Gastrocnemius medialis (tissue), 4 donors: ENCODE data around the gene ATXN7L1. TPM values are rescaled to one million over a fixed set of nuclear protein-coding genes. Genes with fewer than 3 reads are reported as not detected.
A peak's percentile ranks its signal among the peaks of the same experiment; 100 is the strongest.

Experiments
- ATAC-seq, 2 donors: fragments of 150-250 bp; one replicate each; pipeline ENCODE4 v1.9.1; 2016
- DNase-seq, 2 donors: peaks; one replicate each; pipeline ENCODE4 v3.0.0-alpha.2; 2019
- H3K27ac ChIP-seq, 4 donors: fragments of 200-600 bp; sonication (generic); 1 replicate in 1 of 4; 2 replicates in 3 of 4; pipeline ENCODE4 v1.5.1; 2016 to 2018; ENCODE audit warnings: mild to moderate bottlenecking in 2 of 4, moderate library complexity in 1 of 4
- H3K27me3 ChIP-seq, 3 donors: fragments of 200-600 bp; sonication (generic) in 2 of 3; 1 replicate in 1 of 3; 2 replicates in 2 of 3; pipeline versions ENCODE4 v1.5.1 to v1.6.0; 2016 to 2019; ENCODE audit warnings: mild to moderate bottlenecking in 1 of 3, moderate library complexity in 1 of 3
- H3K36me3 ChIP-seq, 2 donors: fragments of 200-600 bp; sonication (generic) in 1 of 2; one replicate each; pipeline ENCODE4 v1.5.1; 2017 to 2018
- H3K4me1 ChIP-seq, 2 donors: fragments of 200-600 bp; sonication (generic) in 1 of 2; one replicate each; pipeline ENCODE4 v1.5.1; 2016 to 2017; ENCODE audit warnings: mild to moderate bottlenecking in 2 of 2
- H3K4me3 ChIP-seq, 4 donors: fragments of 200-600 bp; sonication (generic) in 3 of 4; 1 replicate in 1 of 4; 2 replicates in 3 of 4; pipeline ENCODE4 v1.5.1; 2016 to 2019; ENCODE audit warnings: mild to moderate bottlenecking in 2 of 4
- H3K9me3 ChIP-seq, 3 donors: fragments of 200-600 bp; sonication (generic) in 2 of 3; 1 replicate in 1 of 3; 2 replicates in 2 of 3; pipeline ENCODE4 v1.5.1; 2016 to 2019
- CTCF ChIP-seq, 5 experiments: fragments of 450-650 bp in 3 of 5; fragments of 200-600 bp in 2 of 5; sonication (generic) in 2 of 5; IDR thresholded peaks in 4 of 5; conservative IDR thresholded peaks in 1 of 5; 1 replicate in 4 of 5; 2 replicates in 1 of 5; pipeline ENCODE4 v1.5.1; 2016 to 2019; ENCODE audit warnings: antibody characterized with exemption in 5 of 5, mild to moderate bottlenecking in 3 of 5, moderate library complexity in 3 of 5
- POLR2A ChIP-seq, 2 donors: fragments of 450-650 bp; IDR thresholded peaks; one replicate each; pipeline ENCODE4 v1.6.1; 2017; ENCODE audit warnings: antibody characterized with exemption in 2 of 2, mild to moderate bottlenecking in 2 of 2, moderate library complexity in 2 of 2
- in situ Hi-C, 4 donors: fragments of 200-750 bp; cut with MboI; loops; one replicate each; pipeline versions ENCODE4 v1.15.0 to v1.8.0; 2017; ENCODE audit warnings: low sequenced_read_pairs in 4 of 4
- intact Hi-C: fragments of 100-400 bp; cut with DNase I; formaldehyde crosslinking; loops from one replicate; pipeline ENCODE4 v1.15.1; 2023; ENCODE audit warnings: low total_unique reads
- total RNA-seq, 4 donors: library from RNA; depleted of rRNA; stranded (reverse); fragments of >200 nt; gene quantifications; one replicate each; pipeline versions ENCODE4 v1.1.0 to v1.2.3, GENCODE V29; 2016

The ATXN7L1 gene
- total RNA-seq, 4 donors from 2014 or later: 1.6 to 6.6 (median 4.8) TPM

- intact Hi-C loops (loop anchor here (5.0 to 10.0 kb wide), 3 partner anchors 100 to 368 kb away; partner anchors contain the start of gene ATXN7L1), in situ Hi-C loops (no loop called here)
- Histone ChIP-seq H3K4me1 (peaks cover 22 to 23% of the 10 kb centered on the region in 2 donors), H3K27me3 (no peaks in the 10 kb centered on the region), H3K36me3 (no peaks in the 10 kb centered on the region), H3K27ac (peak overlapping the region; percentile 5 to 60 (median 43)), H3K4me3 (no peak overlapping the region), H3K9me3 (no peaks in the 10 kb centered on the region)
- DNase-seq (no peak), ATAC-seq (peak; percentile 47 to 51)
- TF ChIP-seq CTCF (IDR thresholded peaks at IDR 0.05 in 4 of 5, conservative IDR thresholded peaks at IDR 0.05 in 1 of 5) (no peak), POLR2A (IDR thresholded peaks at IDR 0.05) (no peak)
Measured at GRCh38 chr7:105776986-105777910, 99.2 kb downstream of the ATXN7L1 start.

GRCh38 chr7:105776068-105776790 lies 100.2 kb downstream of the ATXN7L1 start:
- Histone ChIP-seq H3K9me3 (no peaks in the 10 kb centered on the region), H3K4me3 (no peak overlapping the region), H3K27me3 (no peaks in the 10 kb centered on the region), H3K27ac (peak overlapping the region; percentile 16 to 60 (median 36)), H3K4me1 (peaks cover 22 to 23% of the 10 kb centered on the region in 2 donors), H3K36me3 (no peaks in the 10 kb centered on the region)
- ATAC-seq: peak; percentile 93 to 95
- in situ Hi-C loops (no loop called here), intact Hi-C loops (loop anchor here (5.0 to 10.0 kb wide), 3 partner anchors 101 to 369 kb away; partner anchors contain the start of gene ATXN7L1)
- DNase-seq: peak; percentile 73 to 74
- TF ChIP-seq POLR2A (IDR thresholded peaks at IDR 0.05) (no peak), CTCF (IDR thresholded peaks at IDR 0.05 in 4 of 5, conservative IDR thresholded peaks at IDR 0.05 in 1 of 5) (no peak)

- Histone ChIP-seq H3K27me3 (no peaks in the 10 kb centered on the region), H3K9me3 (no peaks in the 10 kb centered on the region), H3K36me3 (no peaks in the 10 kb centered on the region), H3K27ac (peak overlapping the region in 3 of 4 donors; percentile 16 to 60 (median 30)), H3K4me1 (peaks cover 23 to 24% of the 10 kb centered on the region in 2 donors), H3K4me3 (no peak overlapping the region)
- in situ Hi-C loops (no loop called here), intact Hi-C loops (loop anchor here (5.0 to 10.0 kb wide), 3 partner anchors 102 to 369 kb away; partner anchors contain the start of gene ATXN7L1)
- ATAC-seq: no peak
- TF ChIP-seq POLR2A (IDR thresholded peaks at IDR 0.05) (no peak), CTCF (IDR thresholded peaks at IDR 0.05 in 4 of 5, conservative IDR thresholded peaks at IDR 0.05 in 1 of 5) (no peak)
- DNase-seq: no peak
Measured at GRCh38 chr7:105775580-105775979, 100.8 kb downstream of the ATXN7L1 start.

GRCh38 chr7:105773030-105773460 lies 103.4 kb downstream of the ATXN7L1 start:
- H3K4me3 ChIP-seq: no peak overlapping the region
- TF ChIP-seq POLR2A (IDR thresholded peaks at IDR 0.05) (no peak), CTCF (IDR thresholded peaks at IDR 0.05 in 4 of 5, conservative IDR thresholded peaks at IDR 0.05 in 1 of 5) (no peak)
- H3K4me1 ChIP-seq: peaks cover 28 to 29% of the 10 kb centered on the region in 2 donors
- no peaks in the 10 kb centered on the region for H3K27me3 ChIP-seq
- intact Hi-C loops (loop anchor here (10.0 kb wide), 1 partner anchor 372 kb away; no protein-coding TSS in a partner anchor), in situ Hi-C loops (loop anchor here in 1 of 4 donors (25.0 kb wide), 2 partner anchors 239 to 389 kb away; no protein-coding TSS in a partner anchor)
- no peaks in the 10 kb centered on the region for H3K36me3 ChIP-seq
- H3K27ac ChIP-seq: no peak overlapping the region
- H3K9me3 ChIP-seq: no peaks in the 10 kb centered on the region
- DNase-seq (no peak), ATAC-seq (peak in 1 of 2 donors; percentile 28)
